ENCODE results near the gene ACP4.
"Not testable (repeated sequence)": the region's sequence is repeated elsewhere in the genome, so short reads cannot be mapped to it uniquely, and the experiment has no call there.

Gene ACP4

DNA sequence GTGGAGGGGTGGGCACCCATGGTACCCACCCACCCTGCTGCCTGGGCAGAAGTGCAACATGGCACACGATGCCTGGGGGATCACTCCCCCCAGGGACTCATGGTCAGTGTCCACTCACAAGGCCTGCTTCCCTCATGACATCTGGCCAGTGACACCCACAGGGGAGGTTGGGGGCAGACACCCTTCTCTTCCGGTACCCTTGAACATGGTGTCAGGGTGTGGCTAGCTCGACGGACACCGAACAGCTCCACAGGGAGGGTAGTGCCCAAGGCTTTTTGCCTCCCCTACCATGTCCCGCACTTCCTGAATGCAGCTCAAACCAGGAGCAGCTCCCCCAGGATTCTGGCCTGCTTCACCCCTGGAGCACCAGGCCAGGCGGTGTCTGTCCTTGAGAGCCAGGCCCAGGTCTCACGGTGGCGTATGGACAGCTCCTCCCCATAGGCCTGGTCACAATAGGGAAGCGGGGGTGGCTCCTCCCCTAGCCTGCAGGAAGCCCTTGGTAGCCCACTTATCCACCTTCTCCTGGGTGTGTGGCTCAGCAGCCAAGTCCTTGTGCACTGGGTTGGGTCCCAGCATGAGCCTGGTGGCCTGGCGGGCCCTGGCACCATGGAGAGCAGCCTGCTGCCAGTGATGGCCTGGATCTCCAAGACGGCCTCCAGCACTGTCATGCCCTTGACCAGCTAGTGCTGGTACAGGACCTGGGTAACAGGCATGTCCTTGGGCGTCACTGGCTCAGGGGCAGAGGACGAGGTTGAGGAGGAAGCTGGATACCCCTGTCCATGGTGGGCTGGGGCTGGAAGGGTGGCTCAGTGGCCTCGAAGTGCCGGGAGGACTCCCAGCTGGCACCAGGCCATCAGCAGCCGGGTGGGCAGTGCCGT is 7.8 kb downstream of the ACP4 start:
- DNase-seq (ENCODE audit: low read depth in 2 of 2), result no peak

DNA sequence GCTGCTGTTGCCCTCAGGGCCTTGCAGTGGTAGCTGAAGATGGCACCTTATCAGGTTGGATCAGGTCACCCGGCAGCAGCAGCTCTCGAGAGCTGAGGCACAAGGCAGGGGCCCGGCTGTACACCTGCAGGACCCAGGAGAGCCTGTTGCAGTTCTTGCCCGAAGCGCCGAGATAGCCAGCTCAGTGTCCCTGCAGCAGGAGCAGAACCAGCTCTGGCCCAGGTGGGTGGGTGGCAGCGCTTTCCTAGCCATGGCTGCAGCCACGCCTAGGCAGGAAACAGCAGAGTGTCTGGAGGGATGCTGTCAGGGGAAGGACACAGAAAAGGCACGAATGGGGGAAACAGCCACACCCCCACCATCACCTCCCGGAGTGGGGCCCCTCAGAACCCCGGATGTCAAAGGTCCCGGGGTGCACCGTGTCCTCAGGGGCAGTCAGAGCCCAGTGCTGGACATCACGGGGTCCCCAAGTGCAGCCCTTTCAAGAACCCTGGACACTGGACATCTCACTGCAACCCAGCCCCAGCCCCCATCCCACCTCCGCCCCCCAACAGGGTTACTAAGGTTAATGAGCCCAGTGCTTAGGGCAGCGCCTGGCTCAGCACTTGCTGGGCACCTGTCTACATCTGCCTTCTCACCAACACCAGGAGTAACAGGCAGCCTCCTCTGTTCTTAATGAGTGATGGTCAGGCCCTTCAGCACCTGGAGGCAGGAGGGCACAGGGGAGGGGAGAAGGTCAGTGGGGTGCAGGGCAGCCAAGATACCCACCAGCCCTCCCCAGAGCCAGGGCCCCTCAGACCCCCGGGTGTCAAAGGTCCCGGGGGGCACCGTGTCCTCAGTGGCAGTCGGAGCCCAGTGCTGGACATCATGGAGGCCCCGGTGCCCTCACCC is 8.7 kb downstream of the ACP4 start:
- no peak for DNase-seq (ENCODE audit: low read depth in 2 of 2)

DNA sequence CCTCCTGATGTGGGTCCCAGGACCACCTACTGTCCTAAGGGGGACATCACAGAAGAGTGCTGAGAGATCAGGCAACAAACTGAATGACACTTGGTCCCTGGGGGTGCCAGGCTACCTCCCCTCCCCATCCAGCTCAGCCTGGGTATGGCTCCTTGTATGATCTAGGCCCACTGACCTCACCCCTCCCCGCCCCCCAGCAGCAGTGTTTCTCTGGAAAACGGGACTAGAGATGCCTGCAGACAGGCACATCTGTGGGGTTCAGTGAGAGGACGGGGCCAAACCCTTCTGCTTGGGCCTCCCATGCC is 9.3 kb downstream of the ACP4 start:
- no peak for DNase-seq (ENCODE audit: low read depth in 2 of 2)

DNA sequence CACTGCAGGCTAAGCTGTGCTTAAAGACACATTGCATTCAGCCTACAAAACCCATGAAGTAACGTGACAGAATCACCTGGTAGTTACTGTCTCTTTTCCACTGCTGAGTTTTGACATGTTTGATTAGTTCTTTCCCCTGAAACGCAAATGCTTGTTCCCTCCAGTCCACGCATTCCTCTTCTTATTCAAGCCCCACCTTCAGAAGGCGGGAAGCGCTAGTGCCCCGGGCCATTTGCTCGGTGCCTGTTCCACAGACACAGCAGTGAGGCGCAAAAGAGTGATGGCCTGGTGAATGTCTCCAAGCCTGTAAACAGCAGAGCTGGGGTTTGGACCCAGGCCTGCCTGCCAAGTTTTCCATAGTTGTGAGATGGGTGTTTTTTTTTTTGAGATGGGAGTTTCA is 10.9 kb downstream of the ACP4 start:
- DNase-seq (ENCODE audit: low read depth in 2 of 2), result no peak

DNA sequence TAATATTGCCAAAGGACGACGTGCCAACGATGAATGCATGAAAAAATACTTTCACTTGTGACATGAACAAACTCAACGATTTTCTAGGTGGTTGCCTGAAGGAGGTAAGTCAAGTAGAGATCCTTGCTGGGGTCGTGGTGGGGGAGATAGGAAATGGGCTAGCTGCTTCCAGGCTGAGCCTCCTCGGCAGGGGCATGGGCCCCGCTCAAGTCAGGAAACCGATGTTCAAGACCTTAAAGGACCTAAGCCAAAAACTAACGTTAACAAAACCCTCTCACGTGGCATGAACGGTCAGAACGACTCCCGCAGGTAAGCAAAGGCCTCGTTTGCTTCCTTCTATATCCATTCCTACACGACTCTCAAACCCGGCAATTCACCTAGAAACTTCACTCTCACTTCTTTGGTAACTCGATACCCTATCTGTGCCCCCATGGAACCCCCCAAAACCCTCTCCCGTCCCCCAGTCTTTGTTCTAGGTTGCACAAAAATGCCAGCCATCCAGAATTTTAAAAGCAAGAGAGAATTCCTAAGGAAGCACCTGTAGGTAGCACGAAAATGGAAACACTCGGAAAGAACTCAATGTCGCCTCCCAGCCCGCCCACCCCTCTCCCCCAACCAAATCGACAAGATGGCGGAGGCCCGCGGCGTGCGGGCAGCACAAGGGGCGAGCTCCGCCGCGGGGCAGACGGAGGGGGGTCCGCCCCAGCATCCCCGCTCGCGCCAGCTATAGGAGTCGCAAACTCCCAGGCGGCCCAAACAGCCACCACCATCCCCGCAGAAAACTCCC is 13.6 kb downstream of the ACP4 start:
- DNase-seq (ENCODE audit: low read depth in 2 of 2), result no peak

DNA sequence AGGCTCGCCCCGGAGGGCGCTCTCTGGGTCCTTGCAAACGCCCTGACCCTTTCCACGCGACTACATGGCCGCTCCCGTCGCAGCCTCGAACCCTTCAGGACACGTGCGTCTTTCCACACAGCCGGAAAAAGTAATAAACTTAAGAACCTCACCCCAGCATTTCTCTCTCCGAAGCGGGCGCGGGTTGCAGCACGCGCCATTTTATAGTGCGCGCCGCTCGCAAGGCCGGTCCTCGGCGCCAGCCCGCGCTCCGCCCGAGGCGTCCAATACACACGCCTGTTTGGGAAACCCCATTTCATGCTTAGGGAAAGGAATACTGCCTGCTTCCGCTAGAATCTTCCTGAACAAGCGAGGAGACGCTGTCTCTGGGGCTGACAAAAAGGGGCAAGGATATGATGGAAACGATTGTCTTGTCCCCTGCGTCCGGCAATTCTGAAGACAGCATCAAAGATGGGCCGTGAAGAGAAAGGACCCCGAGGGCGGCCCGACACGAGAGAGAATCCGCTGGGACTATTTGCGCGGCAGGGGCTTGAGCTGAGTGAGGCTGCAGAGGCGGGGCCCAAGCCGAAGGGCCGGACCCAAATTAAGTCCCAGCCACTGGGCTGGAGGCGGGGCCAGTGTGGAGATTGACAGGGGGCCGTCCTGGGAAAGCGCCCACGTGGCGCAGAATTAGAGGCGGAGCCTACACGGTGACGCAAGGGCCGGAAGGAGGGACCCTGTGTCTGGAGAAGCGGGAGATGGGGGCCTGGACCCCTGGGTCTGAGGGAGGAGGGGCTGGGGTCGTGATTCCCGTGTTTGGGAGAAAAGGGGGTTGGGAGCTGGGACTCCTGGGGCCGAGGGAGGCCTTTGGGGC is 14.4 kb downstream of the ACP4 start:
- peak; percentile 88 to 91 for DNase-seq (ENCODE audit: low read depth in 2 of 2)

DNA sequence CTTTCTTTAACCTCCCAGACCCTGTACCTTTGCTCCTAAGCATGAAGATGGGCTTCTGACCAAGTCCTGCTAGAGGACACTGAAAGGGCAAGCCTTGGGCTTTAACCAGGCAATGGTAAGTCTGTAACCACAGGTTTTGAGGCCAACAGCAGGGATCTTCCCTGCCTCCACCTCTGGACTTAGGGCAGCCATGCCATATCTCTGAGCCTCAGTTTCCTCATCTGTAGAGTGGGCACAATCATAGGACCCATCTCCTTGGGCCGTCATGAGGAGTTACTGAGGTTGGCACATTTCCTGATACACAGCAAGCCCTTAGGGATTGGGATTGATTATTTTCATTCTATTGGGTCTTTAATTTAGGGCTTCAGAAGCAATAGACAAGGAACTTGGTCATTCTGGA is 18.6 kb downstream of the ACP4 start:
- DNase-seq (ENCODE audit: low read depth in 2 of 2), result no peak

DNA sequence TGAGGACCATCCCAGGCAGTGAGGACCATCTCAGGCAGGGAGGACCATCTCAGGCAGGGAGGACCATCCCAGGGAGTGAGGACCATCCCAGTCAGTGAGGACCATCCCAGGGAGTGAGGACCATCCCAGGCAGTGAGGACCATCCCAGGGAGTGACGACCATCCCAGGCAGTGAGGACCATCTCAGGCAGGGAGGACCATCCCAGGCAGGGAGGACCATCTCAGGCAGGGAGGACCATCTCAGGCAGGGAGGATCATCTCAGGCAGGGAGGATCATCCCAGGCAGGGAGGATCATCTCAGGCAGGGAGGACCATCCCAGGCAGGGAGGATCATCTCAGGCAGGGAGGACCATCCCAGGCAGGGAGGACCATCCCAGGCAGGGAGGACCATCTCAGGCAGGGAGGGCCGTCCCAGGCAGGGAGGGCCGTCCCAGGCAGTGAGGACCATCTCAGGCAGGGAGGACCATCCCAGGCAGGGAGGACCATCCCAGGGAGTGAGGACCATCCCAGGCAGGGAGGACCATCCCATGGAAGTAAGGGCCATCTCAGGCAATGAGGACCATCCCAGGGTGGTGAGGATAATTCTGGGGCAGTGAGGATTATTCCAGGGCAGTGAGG is 21.5 kb downstream of the ACP4 start:
- DNase-seq (ENCODE audit: low read depth in 2 of 2), result not testable (repeated sequence)

DNA sequence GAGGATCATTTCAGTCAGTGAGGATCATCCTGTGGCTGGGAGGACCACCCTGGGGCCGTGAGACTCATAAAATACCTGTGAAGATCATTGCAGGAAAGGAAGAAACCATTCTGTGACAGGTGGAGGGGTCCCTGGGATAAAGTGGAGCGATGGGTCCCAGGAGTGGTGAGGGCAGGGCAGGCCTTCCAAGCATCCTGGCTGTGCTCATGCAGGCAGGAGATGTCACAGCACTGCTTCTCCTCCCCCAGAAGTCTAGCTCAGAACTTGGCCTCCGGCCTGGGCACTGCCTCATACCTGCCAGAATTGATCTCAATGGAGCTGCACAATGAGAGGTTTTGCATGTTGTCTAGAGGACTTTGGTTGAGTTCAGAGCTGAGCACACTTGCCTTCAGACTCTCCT is 22.3 kb downstream of the ACP4 start:
- no peak for DNase-seq (ENCODE audit: low read depth in 2 of 2)

DNA sequence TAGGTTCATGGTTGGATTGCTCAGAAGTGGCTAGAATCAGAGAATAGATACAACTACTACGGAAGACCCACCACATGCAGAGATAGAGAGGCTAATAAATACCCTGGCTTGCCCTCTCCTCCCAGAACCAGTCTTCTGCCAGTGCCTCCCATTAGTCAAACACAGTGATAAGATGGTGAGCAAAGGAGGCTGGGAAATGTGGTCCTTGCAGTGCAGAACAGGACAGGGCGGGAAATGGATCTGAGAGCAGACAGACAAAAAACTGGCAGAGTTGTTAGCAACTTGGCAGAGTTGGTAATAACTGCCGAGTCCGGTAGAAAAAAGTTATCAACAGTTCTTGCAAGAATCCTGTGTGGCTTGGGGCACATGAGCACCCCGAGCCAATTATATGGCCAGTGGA is 24.7 kb downstream of the ACP4 start:
- no peak for DNase-seq (ENCODE audit: low read depth in 2 of 2)

DNA sequence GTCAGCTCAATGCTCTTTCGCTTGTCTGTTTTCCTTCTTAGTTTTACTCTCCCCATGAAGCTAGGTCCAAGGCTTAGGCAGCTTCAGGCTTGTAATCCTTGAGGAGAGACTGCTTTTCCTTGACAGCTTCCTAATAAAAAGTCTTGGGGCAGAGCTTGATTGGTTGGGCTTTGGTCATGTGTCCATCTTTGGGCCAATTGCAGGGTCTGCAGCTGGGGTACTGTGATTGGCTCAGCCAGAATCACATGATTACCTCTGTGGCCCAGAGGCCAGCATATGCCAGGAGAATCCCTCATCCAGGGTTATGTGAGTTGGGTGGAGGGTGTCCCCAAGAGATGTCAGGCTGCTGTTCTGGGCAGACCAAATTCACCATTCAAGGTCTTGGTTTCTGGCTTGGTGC is 25.2 kb downstream of the ACP4 start:
- no peak for DNase-seq (ENCODE audit: low read depth in 2 of 2)

DNA sequence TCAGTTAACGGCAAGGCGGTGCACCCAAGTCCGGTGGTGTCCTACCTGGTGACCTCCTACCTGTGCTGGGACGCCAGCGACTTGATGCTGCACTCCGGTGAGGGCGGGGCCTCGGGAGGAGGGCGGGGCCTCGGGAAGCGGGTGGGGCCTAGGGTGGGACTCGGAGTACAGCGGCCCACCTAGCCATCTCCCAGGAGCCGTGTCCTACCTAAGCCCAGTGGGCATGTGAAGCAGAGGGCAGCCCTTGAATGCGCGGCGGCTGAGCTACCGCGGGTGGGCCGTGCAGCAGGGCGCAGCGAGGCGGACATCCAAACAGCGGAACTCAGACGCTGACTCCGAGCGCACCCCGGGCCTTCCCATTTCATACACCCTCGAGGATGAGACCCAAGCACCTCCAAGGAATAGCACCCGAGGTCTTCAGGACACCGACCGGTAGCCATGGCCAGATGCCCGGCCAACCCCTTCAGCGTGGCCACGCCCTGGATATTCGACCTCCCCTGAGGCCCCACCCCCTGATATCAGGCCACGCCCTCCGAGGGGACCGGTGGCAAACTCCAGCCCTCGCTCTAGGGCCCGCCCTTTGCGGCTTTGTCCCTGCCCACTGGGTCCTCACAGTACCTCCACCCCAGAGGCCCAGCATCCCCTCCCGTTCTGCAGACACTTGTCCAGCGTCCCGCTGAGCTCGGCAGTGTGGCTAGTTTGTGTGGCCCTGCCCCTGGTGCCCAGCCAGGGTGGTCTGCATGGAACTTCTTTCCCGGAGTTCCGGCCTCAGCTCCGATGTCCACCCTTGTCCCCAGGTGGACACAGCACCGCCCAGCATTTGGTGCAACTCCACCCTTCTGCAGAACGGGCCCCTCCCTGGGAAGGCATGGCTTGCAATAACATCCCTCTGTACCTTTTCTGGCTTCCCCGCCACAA is 28.0 kb downstream of the ACP4 start:
- peak in 1 of 2 donors; percentile 7 for DNase-seq (ENCODE audit: low read depth in 2 of 2)

DNA sequence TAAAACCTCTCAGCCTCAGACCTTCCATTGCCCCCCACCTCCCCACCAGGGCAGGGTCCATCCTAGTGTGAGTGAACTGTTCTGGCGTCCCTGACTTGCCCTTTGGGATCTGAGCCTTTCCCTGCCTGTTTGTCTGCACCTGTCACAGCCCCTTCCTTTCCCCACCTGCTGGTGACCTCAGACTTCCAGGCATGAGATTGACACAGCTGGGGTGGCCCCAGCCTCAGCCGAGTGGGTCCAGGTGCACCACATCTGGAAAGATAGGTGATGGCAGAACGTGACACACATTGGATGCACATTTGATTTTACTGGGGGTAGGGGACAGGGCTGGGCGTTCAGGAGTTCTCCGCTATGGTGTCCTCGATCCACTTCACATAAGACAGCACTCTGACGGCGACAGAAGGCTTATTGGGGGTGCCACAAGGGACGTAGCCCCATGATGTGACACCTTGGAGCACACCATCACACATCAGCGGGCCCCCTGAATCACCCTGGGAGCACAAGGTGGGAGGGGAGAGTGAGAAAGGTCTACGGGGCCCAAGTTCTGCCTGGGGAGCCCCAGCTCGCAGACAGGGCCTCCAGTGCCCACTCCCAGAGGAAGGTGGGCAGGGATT is 28.8 kb downstream of the ACP4 start:
- DNase-seq (ENCODE audit: low read depth in 2 of 2), result no peak

DNA sequence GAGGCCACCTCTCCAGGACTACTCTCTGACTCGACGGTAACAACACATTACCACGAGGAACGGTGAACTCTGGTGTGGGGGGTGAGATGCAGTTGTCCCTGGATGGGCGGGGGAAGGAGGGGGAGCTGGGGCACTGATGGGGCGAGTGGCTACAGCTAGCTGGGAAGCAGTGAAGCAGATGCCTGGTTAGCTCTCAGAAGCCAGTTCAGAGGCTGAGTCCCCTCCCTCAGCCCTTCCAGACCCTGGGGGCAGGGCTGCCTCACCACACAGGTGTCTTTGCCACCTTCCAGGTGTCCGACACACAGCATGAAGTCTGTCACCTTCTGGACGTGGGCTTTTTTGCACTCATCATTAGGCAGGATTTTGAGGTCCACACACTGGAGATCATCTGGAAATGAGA is 29.4 kb downstream of the ACP4 start:
- DNase-seq (ENCODE audit: low read depth in 2 of 2), result no peak

DNA sequence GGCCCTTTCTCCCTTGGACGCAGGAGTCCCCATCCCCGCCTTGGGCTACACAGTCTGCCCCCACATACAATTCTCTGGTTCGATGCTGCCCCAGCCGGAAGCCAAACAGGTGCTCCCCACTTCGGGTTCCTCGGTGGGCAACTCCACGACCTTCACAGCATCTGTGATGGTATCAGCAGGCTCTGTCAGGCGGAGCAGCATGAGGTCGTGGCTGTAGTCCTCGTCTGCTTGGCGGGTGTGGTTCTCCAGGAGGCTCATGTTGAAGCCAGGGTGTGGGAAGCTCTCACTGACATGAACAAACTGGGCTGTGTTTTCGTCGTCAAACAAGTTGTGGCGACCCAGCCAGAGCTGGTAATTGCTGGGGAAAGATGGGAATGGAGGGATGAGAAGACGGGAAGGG is 29.9 kb downstream of the ACP4 start:
- DNase-seq (ENCODE audit: low read depth in 2 of 2), result no peak

DNA sequence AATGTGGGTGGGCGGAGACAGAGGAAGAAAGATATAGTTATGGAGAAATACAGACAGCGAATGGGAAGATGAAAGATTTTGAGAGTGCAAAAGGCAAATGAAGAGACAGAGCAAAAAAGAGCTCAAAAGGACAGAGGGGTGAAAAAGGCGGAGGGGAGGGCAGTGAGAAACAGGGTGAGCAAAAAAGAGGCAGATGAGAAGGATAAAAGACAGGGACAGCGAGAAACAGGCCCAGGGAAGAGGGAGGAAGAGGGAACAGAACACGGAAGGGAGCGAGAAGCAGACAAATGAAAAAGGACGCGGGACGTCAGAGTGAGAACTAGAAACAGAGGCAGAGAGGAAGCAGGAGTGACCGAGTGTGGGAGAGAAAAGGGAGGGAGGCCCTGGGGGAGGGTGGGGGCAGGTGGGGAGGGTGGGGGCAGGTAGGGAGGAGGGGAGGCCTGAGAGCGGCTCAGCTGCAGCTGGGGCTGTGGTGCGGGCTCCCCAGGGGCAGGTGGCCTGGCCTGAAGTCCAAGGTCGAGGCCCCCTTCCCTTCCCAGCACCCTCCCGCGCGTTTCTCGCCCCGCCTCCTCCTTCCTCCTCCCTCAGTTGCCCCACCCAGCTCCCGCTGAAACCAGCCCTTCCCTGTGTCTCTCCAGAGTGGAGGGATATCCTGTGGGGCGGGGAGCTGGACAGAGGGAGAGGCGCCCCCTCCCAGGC is 30.5 kb downstream of the ACP4 start:
- DNase-seq (ENCODE audit: low read depth in 2 of 2), result no peak

DNA sequence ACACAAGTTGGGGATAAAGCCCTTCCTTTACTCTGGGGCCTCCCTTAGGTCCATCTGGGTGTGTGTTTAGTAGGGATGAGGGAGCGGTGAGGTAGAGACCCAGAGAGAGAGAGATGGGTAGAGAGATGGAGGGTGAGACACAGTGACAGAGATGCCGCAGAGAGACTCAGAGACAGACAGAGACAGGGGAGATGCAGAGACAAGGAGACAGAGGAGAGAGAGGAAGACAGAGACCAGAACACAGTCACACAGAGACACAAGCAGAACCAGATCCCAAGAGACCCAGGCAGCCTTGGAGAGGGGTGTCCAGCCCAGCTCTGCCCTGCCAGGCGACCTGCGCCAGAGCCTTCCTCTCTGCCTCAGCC is 31.0 kb downstream of the ACP4 start:
- DNase-seq (ENCODE audit: low read depth in 2 of 2), result no peak

DNA sequence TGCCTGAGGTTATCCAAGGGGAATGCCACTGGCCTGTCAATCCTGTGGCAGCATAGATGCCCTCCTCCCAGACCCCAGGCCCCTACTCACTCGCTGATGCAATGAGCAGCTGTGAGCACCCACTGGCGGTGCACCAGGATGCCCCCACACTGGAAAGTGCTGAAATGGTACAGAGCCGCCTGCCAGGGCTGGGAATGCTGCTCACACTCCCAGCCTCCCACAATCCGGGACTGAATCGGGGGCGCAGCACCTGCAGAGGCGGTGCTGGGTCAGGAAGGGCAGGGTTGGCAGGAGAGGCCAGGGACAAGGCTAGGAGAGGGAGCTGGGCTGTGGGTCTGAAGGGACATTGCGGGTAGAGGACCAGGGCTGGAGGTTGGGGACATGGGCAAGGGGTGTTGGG is 31.4 kb downstream of the ACP4 start:
- no peak for DNase-seq (ENCODE audit: low read depth in 2 of 2)

DNA sequence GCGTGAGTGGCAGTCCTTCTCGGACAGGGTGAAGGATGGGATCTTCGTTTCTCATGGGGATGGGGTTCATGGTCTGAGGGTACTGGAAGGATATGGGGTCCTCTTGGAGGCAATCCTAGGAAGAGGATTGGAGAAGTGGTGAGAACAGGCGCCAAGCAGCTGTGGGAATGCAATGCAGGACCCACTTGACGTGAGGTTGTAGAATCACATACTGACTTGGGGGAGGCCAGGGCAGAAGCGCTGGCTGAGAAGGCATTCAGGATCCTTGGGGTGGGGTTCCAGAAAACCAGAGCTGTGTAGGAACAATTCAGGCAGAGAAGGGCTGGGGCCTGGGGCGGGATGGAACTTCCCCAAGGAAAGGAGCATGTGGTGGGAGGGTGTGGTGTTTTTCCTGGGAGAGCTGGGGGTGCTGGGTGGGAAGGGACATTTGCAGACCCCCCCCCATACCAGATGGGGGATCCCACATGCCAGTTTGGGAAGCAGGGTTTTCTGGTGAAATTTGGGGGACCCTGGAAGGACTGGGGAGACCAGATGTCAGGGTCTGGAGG is 32.5 kb downstream of the ACP4 start:
- DNase-seq (ENCODE audit: low read depth in 2 of 2), result no peak
